Ishikawa (cell line): ENCODE results near the gene STOX1.

ENCODE experiments used
- CEBPB ChIP-seq: IDR thresholded peaks from 2 replicates; pipeline ENCODE4 v1.6.1; 2012
- EGR1 ChIP-seq: IDR thresholded peaks from 2 replicates; pipeline ENCODE4 v1.6.1; 2012
- FOXM1 ChIP-seq: IDR thresholded peaks from 2 replicates; pipeline ENCODE4 v1.6.1; 2012; ENCODE audit warnings: low read depth, borderline replicate concordance
- MAX ChIP-seq: IDR thresholded peaks from 2 replicates; pipeline ENCODE4 v1.6.1; 2012
- NFIC ChIP-seq: IDR thresholded peaks from 2 replicates; pipeline ENCODE4 v1.6.1; 2012
- RAD21 ChIP-seq: IDR thresholded peaks from 2 replicates; pipeline ENCODE4 v1.6.1; 2012; ENCODE audit warnings: low read depth
- REST ChIP-seq: IDR thresholded peaks from 2 replicates; pipeline ENCODE4 v1.6.1; 2012; ENCODE audit warnings: low read depth, mild to moderate bottlenecking
- TAF1 ChIP-seq: IDR thresholded peaks from 2 replicates; pipeline ENCODE4 v1.6.1; 2012; ENCODE audit warnings: low read depth, mild to moderate bottlenecking
- TCF12 ChIP-seq: IDR thresholded peaks from 2 replicates; pipeline ENCODE4 v1.6.1; 2012; ENCODE audit warnings: low read depth
- USF1 ChIP-seq: IDR thresholded peaks from 2 replicates; pipeline ENCODE4 v1.6.1; 2012

The STOX1 gene

GRCh38 chr10:68938117-68938516 lies 110.8 kb downstream of the STOX1 start:
- TF ChIP-seq NFIC (peak; percentile 77), USF1 (no peak)

GRCh38 chr10:68938884-68939283 lies 111.6 kb downstream of the STOX1 start:
- no peak for TF ChIP-seq EGR1
- no peak for TF ChIP-seq CEBPB
- TF ChIP-seq TAF1 = no peak
- no peak for TF ChIP-seq RAD21
- TF ChIP-seq MAX = no peak
- TF ChIP-seq FOXM1 = no peak
- TF ChIP-seq TCF12 = no peak
- no peak for TF ChIP-seq REST
